Keratinocyte (primary cell): ENCODE results near the gene TNFSF10. TPM values are rescaled to one million over a fixed set of nuclear protein-coding genes. Genes with fewer than 3 reads are reported as not detected.

Experiments used
- DNase-seq: peaks from one replicate; pipeline ENCODE4 v3.0.0-alpha.2; 2011; ENCODE audit warnings: low read depth, missing footprints, low spot score
- FAIRE-seq: peaks from 2 replicates; lab custom pipeline; 2011; peaks lifted over from hg19 to GRCh38; lab: Jason Lieb, UNC
- H2AFZ ChIP-seq: 2 replicates; pipeline ENCODE4 v1.6.0; 2012; ENCODE audit warnings: low read length, control low read depth, inconsistent platforms; ENCODE audit not compliant: control insufficient read depth
- H3K27ac ChIP-seq: 2 replicates; pipeline ENCODE4 v1.5.1; 2011; ENCODE audit warnings: low read length; ENCODE audit not compliant: control insufficient read depth, insufficient read depth
- H3K27me3 ChIP-seq: 3 replicates; pipeline ENCODE4 v1.6.0; 2011; ENCODE audit warnings: low read length; ENCODE audit not compliant: control insufficient read depth, insufficient read depth; ENCODE audit errors: extremely low read depth
- H3K36me3 ChIP-seq, 2 experiments: 2 replicates in 1 of 2; 3 replicates in 1 of 2; pipeline ENCODE4 v1.5.1; 2011; ENCODE audit warnings: low read length in 2 of 2, mild to moderate bottlenecking in 1 of 2; ENCODE audit not compliant: control insufficient read depth in 2 of 2, insufficient read depth in 2 of 2; ENCODE audit errors: extremely low read depth in 1 of 2
- H3K4me1 ChIP-seq: 3 replicates; pipeline ENCODE4 v1.5.1; 2011; ENCODE audit warnings: low read length; ENCODE audit not compliant: control insufficient read depth, insufficient read depth; ENCODE audit errors: extremely low read depth
- H3K4me2 ChIP-seq: 3 replicates; pipeline ENCODE4 v1.6.0; 2011; ENCODE audit warnings: low read depth, low read length; ENCODE audit not compliant: control insufficient read depth, insufficient read depth; ENCODE audit errors: extremely low read depth
- H3K4me3 ChIP-seq, 3 experiments: fragments of 200-600 bp in 1 of 3; sonication (generic) in 1 of 3; 2 replicates in 2 of 3; 3 replicates in 1 of 3; pipeline ENCODE4 v1.5.1; 2011 to 2016; ENCODE audit warnings: low read length in 3 of 3, mild to moderate bottlenecking in 3 of 3, control low read depth in 2 of 3, inconsistent platforms in 1 of 3, low read depth in 1 of 3, mixed read lengths in 1 of 3, mixed run types in 1 of 3, moderate library complexity in 1 of 3; ENCODE audit not compliant: control insufficient read depth in 2 of 3, insufficient read depth in 2 of 3; ENCODE audit errors: extremely low read depth in 1 of 3
- H3K79me2 ChIP-seq: 2 replicates; pipeline ENCODE4 v1.6.0; 2012; ENCODE audit warnings: low read length; ENCODE audit not compliant: control insufficient read depth, insufficient read depth
- H3K9ac ChIP-seq: 3 replicates; pipeline ENCODE4 v1.6.0; 2011; ENCODE audit warnings: low read length; ENCODE audit not compliant: control insufficient read depth, insufficient read depth; ENCODE audit errors: extremely low read depth
- H3K9me1 ChIP-seq: 3 replicates; pipeline ENCODE4 v1.6.0; 2011; ENCODE audit warnings: low read length; ENCODE audit not compliant: control insufficient read depth, insufficient read depth; ENCODE audit errors: extremely low read depth
- H3K9me3 ChIP-seq: 2 replicates; pipeline ENCODE4 v1.5.1; 2012; ENCODE audit warnings: low read depth, low read length; ENCODE audit not compliant: control insufficient read depth
- H4K20me1 ChIP-seq: 3 replicates; pipeline ENCODE4 v1.6.0; 2011; ENCODE audit warnings: low read length; ENCODE audit not compliant: control insufficient read depth, insufficient read depth; ENCODE audit errors: extremely low read depth
- CTCF ChIP-seq, 3 experiments: IDR thresholded peaks in 1 of 3; conservative IDR thresholded peaks in 1 of 3; optimal IDR thresholded peaks in 1 of 3; 2 replicates in 2 of 3; 3 replicates in 1 of 3; pipeline versions ENCODE3 to v1.5.1; 2011; ENCODE audit warnings: low read length in 3 of 3, mild to moderate bottlenecking in 3 of 3, moderate library complexity in 2 of 3, control low read depth in 1 of 3, inconsistent platforms in 1 of 3; ENCODE audit not compliant: insufficient read depth in 2 of 3; ENCODE audit errors: extremely low read depth in 1 of 3
- EZH2 ChIP-seq: IDR thresholded peaks from one replicate; pipeline ENCODE4 v1.6.1; 2012; ENCODE audit warnings: inconsistent platforms, mild to moderate bottlenecking, low read length, moderate library complexity
- dilution Hi-C: fragments of 300-500 bp; cut with MboI; formaldehyde crosslinking; loops from one replicate; pipeline ENCODE4 v1.7.0; 2020; ENCODE audit warnings: low sequenced_read_pairs; ENCODE audit not compliant: extremely low pct_ligation_motif_present
- polyA plus RNA-seq, 5 experiments: library from polyadenylated mRNA; depleted of rRNA in 3 of 5; stranded (reverse) in 3 of 5; stranded (forward) in 1 of 5; unstranded in 1 of 5; fragments of >200 nt; gene quantifications; 1 replicate in 1 of 5; 2 replicates in 3 of 5; 3 replicates in 1 of 5; pipeline versions ENCODE4 v1.2.1 to v1.2.3, GENCODE V29; 2011 to 2012; ENCODE audit warnings: missing spikeins in 2 of 5, low read depth in 1 of 5, low replicate concordance in 1 of 5

TNFSF10 gene
- polyA plus RNA-seq, 1 donor (not counting 4 experiments of a cell fraction or from before 2014, with no cell fraction given): 21.7 TPM

- FAIRE-seq (no peak), DNase-seq (no peak)
- TF ChIP-seq EZH2 (no peak), CTCF (optimal IDR thresholded peaks at IDR 0.05 in 1 of 3, IDR thresholded peaks at IDR 0.05 in 1 of 3, conservative IDR thresholded peaks at IDR 0.05 in 1 of 3; ENCODE audit: extremely low read depth in 1 of 3, insufficient read depth in 2 of 3, low read length in 3 of 3) (no peak)
- Histone ChIP-seq H2AFZ (no peak overlapping the region), H3K27me3 (no peaks in the 10 kb centered on the region), H4K20me1 (no peaks in the 10 kb centered on the region), H3K9me1 (no peaks in the 10 kb centered on the region), H3K27ac (no peak overlapping the region), H3K4me2 (no peak overlapping the region), H3K79me2 (no peaks in the 10 kb centered on the region), H3K9ac (no peak overlapping the region), H3K4me1 (peaks cover 17% of the 10 kb centered on the region), H3K36me3 (peaks cover 0 to 7% of the 10 kb centered on the region in 2 experiments), H3K4me3 (no peak overlapping the region), H3K9me3 (no peaks in the 10 kb centered on the region)
- dilution Hi-C loops: no loop called here
Observed at GRCh38 chr3:172511783-172512762, 11.2 kb downstream of the TNFSF10 start.

- H3K79me2 ChIP-seq: no peaks in the 10 kb centered on the region
- no peak for FAIRE-seq
- dilution Hi-C loops: no loop called here
Observed at GRCh38 chr3:172506094-172506493, 17.1 kb downstream of the TNFSF10 start.

More at GRCh38 chr3:172506094-172506493, 17.1 kb downstream of the TNFSF10 start:
- Histone ChIP-seq H3K4me2 (no peak overlapping the region), H3K27me3 (no peaks in the 10 kb centered on the region), H4K20me1 (no peaks in the 10 kb centered on the region), H3K9ac (no peak overlapping the region), H3K36me3 (peaks cover 0 to 4% of the 10 kb centered on the region in 2 experiments), H3K9me1 (no peaks in the 10 kb centered on the region), H3K4me1 (no peaks in the 10 kb centered on the region), H3K4me3 (no peak overlapping the region), H3K9me3 (no peaks in the 10 kb centered on the region), H3K27ac (no peak overlapping the region), H2AFZ (no peak overlapping the region)
- TF ChIP-seq CTCF (optimal IDR thresholded peaks at IDR 0.05 in 1 of 3, IDR thresholded peaks at IDR 0.05 in 1 of 3, conservative IDR thresholded peaks at IDR 0.05 in 1 of 3; ENCODE audit: extremely low read depth in 1 of 3, insufficient read depth in 2 of 3, low read length in 3 of 3) (no peak), EZH2 (no peak)
- DNase-seq: no peak
